Measurements from ENCODE around the gene LRRC36. TPM values are rescaled to one million over a fixed set of nuclear protein-coding genes. Genes with fewer than 3 reads are reported as not detected.

The LRRC36 gene
- total RNA-seq, 6 experiments from 2014 or later = not detected

DNA sequence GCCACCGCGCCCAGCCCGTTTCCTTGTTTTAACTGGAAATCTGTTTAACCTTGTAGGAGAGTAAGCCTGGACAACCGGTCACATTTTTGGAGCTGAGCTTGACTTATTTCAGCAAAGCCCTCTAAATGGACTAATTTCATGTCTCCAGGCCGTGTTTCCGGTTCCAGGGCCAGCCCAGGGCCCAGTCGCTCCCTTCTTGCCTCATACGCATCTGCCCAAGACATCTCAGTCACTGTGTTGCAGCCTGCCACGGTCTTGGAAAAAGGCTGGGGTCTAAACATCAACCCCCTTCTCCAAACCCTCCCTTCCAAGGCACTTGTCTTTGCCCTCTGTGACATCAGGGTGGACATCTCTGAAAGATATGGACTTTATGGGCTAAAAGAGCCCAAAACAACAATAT is 28.3 kb upstream of the LRRC36 start:
- H3K27me3 Mint-ChIP-seq (ENCODE audit: insufficient read depth) = peaks cover 7% of the 10 kb centered on the region
- no peaks in the 10 kb centered on the region for H3K36me3 Mint-ChIP-seq (ENCODE audit: low read depth)
- H3K27ac Mint-ChIP-seq = no peak overlapping the region
- H3K9me3 Mint-ChIP-seq = no peaks in the 10 kb centered on the region
- H3K4me3 Mint-ChIP-seq = no peak overlapping the region
- TF ChIP-seq, protein P1, sequence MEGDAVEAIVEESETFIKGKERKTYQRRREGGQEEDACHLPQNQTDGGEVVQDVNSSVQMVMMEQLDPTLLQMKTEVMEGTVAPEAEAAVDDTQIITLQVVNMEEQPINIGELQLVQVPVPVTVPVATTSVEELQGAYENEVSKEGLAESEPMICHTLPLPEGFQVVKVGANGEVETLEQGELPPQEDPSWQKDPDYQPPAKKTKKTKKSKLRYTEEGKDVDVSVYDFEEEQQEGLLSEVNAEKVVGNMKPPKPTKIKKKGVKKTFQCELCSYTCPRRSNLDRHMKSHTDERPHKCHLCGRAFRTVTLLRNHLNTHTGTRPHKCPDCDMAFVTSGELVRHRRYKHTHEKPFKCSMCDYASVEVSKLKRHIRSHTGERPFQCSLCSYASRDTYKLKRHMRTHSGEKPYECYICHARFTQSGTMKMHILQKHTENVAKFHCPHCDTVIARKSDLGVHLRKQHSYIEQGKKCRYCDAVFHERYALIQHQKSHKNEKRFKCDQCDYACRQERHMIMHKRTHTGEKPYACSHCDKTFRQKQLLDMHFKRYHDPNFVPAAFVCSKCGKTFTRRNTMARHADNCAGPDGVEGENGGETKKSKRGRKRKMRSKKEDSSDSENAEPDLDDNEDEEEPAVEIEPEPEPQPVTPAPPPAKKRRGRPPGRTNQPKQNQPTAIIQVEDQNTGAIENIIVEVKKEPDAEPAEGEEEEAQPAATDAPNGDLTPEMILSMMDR (IDR thresholded peaks at IDR 0.05) = no peak
- H3K4me1 Mint-ChIP-seq (ENCODE audit: low read depth) = peaks cover 29% of the 10 kb centered on the region
- no peak for DNase-seq

DNA sequence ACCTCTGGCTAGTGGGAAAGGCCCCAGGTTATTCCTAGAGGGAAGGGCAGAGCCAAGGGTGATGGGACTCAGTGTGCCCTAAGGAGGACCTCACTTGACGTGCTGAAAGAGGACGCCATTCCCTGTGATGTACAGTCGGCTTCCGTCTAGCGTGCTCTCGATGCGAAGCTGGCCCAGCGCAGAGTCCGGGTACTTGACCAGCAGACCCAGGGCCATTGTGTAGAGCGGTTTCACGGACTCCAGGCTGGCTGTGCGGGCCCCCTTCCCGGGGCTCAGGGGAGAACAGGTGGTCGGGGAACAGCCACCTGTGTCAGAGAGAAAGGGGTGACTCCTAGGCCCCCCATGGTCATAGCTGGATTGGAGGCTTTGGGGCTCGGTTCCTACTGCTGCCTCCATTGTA is 27.3 kb upstream of the LRRC36 start:
- peaks cover 35% of the 10 kb centered on the region for H3K4me1 Mint-ChIP-seq (ENCODE audit: low read depth)
- H3K9me3 Mint-ChIP-seq = no peaks in the 10 kb centered on the region
- TF ChIP-seq, protein P1 (IDR thresholded peaks at IDR 0.05) = no peak
- peaks cover 7% of the 10 kb centered on the region for H3K27me3 Mint-ChIP-seq (ENCODE audit: insufficient read depth)
- DNase-seq = no peak
- no peak overlapping the region for H3K27ac Mint-ChIP-seq
- H3K4me3 Mint-ChIP-seq = no peak overlapping the region; the same call in 1 of the 2 replicates
- H3K36me3 Mint-ChIP-seq (ENCODE audit: low read depth) = no peaks in the 10 kb centered on the region

DNA sequence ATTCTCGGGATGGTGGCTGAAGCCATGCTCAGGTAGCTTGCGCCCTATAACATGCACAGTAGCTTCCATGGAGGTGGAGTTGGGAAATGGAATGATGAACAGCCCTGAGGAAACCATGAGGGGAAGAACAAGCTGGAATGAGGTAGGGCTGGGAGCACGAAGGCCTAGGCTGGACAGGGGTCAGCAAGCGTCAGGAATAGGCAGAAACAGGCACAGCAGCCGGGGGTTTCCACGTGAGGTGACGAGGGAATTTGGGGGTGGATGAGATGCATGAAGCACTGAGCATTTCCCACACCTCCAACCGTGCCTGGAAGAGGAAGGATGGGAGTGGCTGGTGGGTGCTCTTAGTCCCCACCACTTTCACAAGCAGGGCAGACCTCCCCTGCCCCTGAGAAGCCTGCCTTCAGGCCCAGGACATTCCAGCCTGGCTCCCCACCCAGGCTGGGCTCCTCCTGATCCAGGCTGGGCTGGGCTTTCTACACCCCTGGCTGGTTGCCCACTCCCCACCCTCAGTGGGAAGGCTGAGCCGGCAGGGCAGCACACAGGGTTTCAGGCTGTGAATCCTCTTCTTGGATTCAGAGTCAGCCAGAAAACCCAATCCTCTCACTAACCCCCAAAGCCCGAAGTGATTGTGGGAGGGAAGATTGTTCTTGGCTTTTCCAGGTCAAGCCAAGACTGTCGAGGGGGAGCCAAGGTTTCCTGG is 25.4 kb upstream of the LRRC36 start:
- Mint-ChIP-seq H3K9me3 (no peaks in the 10 kb centered on the region), H3K4me3 (no peak overlapping the region), H3K36me3 (ENCODE audit: low read depth) (no peaks in the 10 kb centered on the region), H3K27ac (no peak overlapping the region), H3K27me3 (ENCODE audit: insufficient read depth) (peaks cover 3% of the 10 kb centered on the region; the same call in 1 of the 2 replicates), H3K4me1 (ENCODE audit: low read depth) (peaks cover 32% of the 10 kb centered on the region)
- DNase-seq = no peak
- TF ChIP-seq, protein P1 (IDR thresholded peaks at IDR 0.05) = no peak

DNA sequence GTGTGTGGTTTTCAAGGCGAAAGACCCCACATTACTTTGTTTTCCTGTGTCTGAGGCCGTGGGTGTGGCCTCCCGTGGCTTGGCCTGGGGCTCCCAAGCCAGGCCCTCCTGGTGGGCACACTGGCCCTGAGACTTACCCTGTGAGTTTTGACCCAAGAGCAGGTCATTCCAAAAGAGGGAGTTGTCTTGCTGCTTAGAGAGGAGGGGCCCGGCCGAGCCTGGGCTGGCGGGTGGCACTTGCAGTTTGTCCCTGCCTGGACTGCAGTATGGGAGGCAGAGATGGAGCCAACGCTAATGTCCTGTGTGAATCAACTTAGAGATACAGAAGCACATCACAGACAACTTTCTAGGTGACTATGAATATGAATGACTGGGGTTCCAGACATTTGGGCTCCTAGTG is 24.5 kb upstream of the LRRC36 start:
- DNase-seq = no peak
- Mint-ChIP-seq H3K9me3 (no peaks in the 10 kb centered on the region), H3K27ac (no peak overlapping the region)

DNA sequence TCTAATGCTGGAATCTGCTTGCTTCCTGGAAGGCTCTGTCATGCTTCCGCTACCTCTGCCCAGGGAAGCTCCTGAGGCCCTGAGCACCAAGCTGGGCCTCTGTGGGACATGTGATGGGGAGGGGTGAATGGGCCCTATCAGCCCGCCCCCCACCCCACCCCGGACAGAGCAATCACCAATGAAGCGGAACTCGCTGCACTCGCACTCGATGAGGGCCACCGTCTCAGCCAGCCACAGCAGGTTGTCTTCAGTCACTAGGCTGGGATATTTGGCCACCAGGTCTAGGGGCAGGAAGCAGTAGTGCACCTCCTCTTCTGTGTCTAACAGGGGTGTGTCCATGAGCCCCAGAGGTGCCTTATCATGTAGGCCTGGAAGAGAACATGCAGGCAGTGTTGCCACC is 23.6 kb upstream of the LRRC36 start:
- TF ChIP-seq, protein P1 (IDR thresholded peaks at IDR 0.05) = no peak
- Mint-ChIP-seq H3K36me3 (ENCODE audit: low read depth) (no peaks in the 10 kb centered on the region), H3K9me3 (no peaks in the 10 kb centered on the region), H3K27ac (no peak overlapping the region), H3K4me1 (ENCODE audit: low read depth) (peaks cover 18% of the 10 kb centered on the region), H3K4me3 (no peak overlapping the region), H3K27me3 (ENCODE audit: insufficient read depth) (peaks cover 3% of the 10 kb centered on the region; the same call in 1 of the 2 replicates)
- DNase-seq = no peak

More for the DNA sequence above, 24.5 kb upstream of the LRRC36 start:
- Mint-ChIP-seq H3K27me3 (ENCODE audit: insufficient read depth) (peaks cover 3% of the 10 kb centered on the region; the same call in 1 of the 2 replicates), H3K4me3 (no peak overlapping the region), H3K4me1 (ENCODE audit: low read depth) (peaks cover 23% of the 10 kb centered on the region), H3K36me3 (ENCODE audit: low read depth) (no peaks in the 10 kb centered on the region)
- TF ChIP-seq, protein P1 (IDR thresholded peaks at IDR 0.05) = no peak
